Raji (cell line): ENCODE results near the gene USH1C.

ENCODE experiments used
- POLR2A ChIP-seq: IDR thresholded peaks from 2 replicates; pipeline ENCODE4 v1.6.1; 2011; ENCODE audit warnings: low read depth, low read length, control low read depth; ENCODE audit not compliant: insufficient read depth

USH1C gene

GRCh38 chr11:17443926-17444690 is 100.1 kb downstream of the USH1C start:
- TF ChIP-seq POLR2A = no peak
